Endothelial cell (in vitro differentiated cells): ENCODE data around the gene PIK3AP1. TPM values are rescaled to one million over a fixed set of nuclear protein-coding genes. Genes with fewer than 3 reads are reported as not detected.
"Not testable (repeated sequence)": the region's sequence is repeated elsewhere in the genome, so short reads cannot be mapped to it uniquely, and the experiment has no call there.

Source experiments
- DNase-seq: peaks from one replicate; pipeline ENCODE4 v3.0.0; 2021; ENCODE audit warnings: low spot score
- H3K27ac Mint-ChIP-seq: one replicate; pipeline ENCODE4 v1.8.0; 2021; ENCODE audit warnings: mixed read lengths, inconsistent platforms; ENCODE audit not compliant: unreplicated experiment
- H3K27me3 Mint-ChIP-seq: one replicate; pipeline ENCODE4 v1.8.0; 2021; ENCODE audit warnings: mild to moderate bottlenecking, moderate library complexity, mixed read lengths, inconsistent platforms; ENCODE audit not compliant: unreplicated experiment
- H3K36me3 Mint-ChIP-seq: one replicate; pipeline ENCODE4 v1.8.0; 2021; ENCODE audit warnings: mild to moderate bottlenecking, low read depth, mixed read lengths, inconsistent platforms; ENCODE audit not compliant: unreplicated experiment
- H3K4me1 Mint-ChIP-seq: one replicate; pipeline ENCODE4 v1.8.0; 2021; ENCODE audit warnings: mild to moderate bottlenecking, mixed read lengths, inconsistent platforms; ENCODE audit not compliant: unreplicated experiment
- H3K4me3 Mint-ChIP-seq: one replicate; pipeline ENCODE4 v1.8.0; 2021; ENCODE audit warnings: mild to moderate bottlenecking, mixed read lengths, inconsistent platforms; ENCODE audit not compliant: unreplicated experiment
- H3K9me3 Mint-ChIP-seq: one replicate; pipeline ENCODE4 v1.8.0; 2021; ENCODE audit warnings: mixed read lengths, inconsistent platforms; ENCODE audit not compliant: unreplicated experiment
- CTCF ChIP-seq: fragments of 200-600 bp; sonication (generic); IDR thresholded peaks from one replicate; pipeline ENCODE4 v1.5.0; 2021; ENCODE audit warnings: antibody characterized with exemption; ENCODE audit not compliant: unreplicated experiment
- total RNA-seq: library from RNA; stranded (reverse); fragmentation: NEBNext Ultra II Directional; extraction: Animal tissue kit (Norgen Biotek cat#: 25700); gene quantifications from one replicate; pipeline ENCODE4 v1.2.1, GENCODE V29; 2021; ENCODE audit not compliant: unreplicated experiment

Gene PIK3AP1
- total RNA-seq, 1 donor from 2014 or later = 9.0 TPM

DNA sequence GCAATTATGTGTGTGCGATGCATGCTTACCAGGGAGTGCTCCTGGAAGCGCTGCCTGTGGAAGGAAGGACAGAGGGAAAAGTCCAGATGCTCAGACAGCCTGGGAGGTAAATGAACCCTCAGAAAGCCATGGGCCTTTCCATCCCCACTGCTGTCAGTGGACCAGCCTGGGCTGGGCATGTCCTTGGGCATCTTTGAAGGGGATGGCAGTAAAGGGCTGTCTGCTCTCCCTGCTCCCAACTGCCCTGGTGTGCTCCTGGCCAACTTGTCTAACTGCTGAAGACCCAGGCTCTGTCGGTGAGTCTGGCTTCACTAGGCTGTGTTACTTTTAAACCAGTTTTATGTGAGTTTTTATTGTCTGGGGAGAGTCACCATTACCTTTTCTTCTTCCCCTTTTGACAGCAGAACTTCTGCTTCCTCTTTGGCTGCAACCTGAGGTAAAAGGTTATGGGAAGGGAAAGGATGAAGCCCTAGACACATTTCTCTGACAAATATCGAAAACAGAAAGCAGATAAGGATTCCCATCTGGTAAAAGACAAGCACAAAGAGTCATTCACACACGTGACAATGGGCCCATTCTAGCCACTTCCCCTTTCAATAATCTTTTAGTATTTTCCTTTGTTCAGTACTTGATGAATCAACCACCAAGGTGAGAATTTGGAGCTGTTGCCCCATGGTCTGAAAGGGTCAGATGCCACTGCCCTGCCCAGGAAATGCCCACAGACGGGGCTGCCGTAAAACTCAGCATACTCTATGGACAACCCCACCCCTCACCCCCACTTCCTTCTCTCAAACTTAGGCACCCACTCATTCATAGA, 27.6 kb upstream of the PIK3AP1 start:
- Mint-ChIP-seq H3K27ac (no peak overlapping the region), H3K27me3 (peaks cover 2% of the 10 kb centered on the region), H3K4me1 (peaks cover 7% of the 10 kb centered on the region), H3K4me3 (no peak overlapping the region), H3K36me3 (no peaks in the 10 kb centered on the region), H3K9me3 (no peaks in the 10 kb centered on the region)
- no peak for TF ChIP-seq CTCF
- no peak for DNase-seq

DNA sequence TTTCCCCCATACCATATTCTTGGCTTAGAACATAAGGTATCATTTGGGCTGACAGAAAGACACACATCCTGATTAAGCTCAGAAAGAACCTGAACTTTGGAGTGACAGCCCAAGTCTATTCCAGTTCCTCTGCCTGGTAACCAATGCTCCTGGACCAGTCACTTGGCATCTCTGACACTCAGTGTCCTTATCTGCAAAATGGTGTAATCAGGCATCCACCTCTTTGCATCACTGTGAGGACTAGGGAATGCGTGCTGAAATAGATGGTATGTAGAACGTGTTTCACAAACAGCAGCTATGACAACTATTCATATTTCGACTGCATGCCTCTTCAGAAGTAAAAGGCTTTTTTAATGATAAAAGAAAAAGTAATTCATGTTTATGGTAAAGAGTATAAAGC, 26.2 kb upstream of the PIK3AP1 start:
- H3K4me3 Mint-ChIP-seq = no peak overlapping the region
- TF ChIP-seq CTCF = no peak
- H3K9me3 Mint-ChIP-seq = no peaks in the 10 kb centered on the region
- peaks cover 7% of the 10 kb centered on the region for H3K4me1 Mint-ChIP-seq
- no peak for DNase-seq
- no peaks in the 10 kb centered on the region for H3K36me3 Mint-ChIP-seq
- no peaks in the 10 kb centered on the region for H3K27me3 Mint-ChIP-seq
- no peak overlapping the region for H3K27ac Mint-ChIP-seq

DNA sequence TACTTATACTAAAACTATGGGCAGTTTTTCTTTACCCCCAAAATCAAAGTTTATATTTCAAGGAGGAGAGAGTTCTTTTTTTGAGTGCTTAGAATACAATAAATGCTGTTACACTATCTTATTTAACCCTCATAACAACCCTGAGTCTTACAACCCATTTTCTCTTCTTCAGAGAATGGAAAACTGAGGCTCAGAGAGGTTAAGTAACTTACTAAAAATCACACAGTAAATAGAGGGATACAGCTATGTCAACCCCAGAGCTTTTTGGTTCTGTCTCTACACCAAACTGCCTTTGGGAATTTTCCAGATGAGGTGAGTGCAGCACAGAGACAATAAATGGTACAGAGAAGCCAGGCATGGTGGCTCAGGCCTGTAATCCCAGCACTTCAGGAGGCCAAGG, 25.6 kb upstream of the PIK3AP1 start:
- H3K36me3 Mint-ChIP-seq = no peaks in the 10 kb centered on the region
- DNase-seq = no peak
- H3K27me3 Mint-ChIP-seq = no peaks in the 10 kb centered on the region
- TF ChIP-seq CTCF = no peak
- no peak overlapping the region for H3K4me3 Mint-ChIP-seq
- no peak overlapping the region for H3K27ac Mint-ChIP-seq
- peaks cover 9% of the 10 kb centered on the region for H3K4me1 Mint-ChIP-seq
- no peaks in the 10 kb centered on the region for H3K9me3 Mint-ChIP-seq

GRCh38 chr10:96743988-96744585, 23.8 kb upstream of the PIK3AP1 start:
- DNase-seq = no peak
- no peaks in the 10 kb centered on the region for H3K9me3 Mint-ChIP-seq

DNA sequence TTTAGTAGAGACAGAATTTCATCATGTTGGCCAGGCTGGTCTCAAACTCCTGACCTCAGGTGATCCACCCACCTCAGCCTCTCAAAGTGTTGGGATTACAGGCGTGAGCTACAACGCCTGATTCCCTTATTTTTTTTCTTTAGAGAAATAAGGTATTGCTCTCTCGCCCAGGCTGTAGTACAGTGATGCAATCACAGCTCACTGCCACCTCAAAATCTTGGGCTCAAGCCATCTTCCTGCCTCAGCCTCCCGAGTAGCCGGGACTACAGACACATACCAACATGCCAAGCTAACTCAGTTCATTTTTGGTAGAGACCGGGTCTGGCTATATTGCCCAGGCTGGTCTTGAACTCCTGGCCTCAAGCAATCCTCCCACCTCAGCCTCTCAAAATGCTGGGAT, 21.2 kb upstream of the PIK3AP1 start:
- not testable (repeated sequence) for H3K4me3 Mint-ChIP-seq, DNase-seq, H3K4me1 Mint-ChIP-seq, H3K27me3 Mint-ChIP-seq, H3K36me3 Mint-ChIP-seq, H3K27ac Mint-ChIP-seq, H3K9me3 Mint-ChIP-seq

More at GRCh38 chr10:96743988-96744585, 23.8 kb upstream of the PIK3AP1 start:
- H3K4me3 Mint-ChIP-seq = no peak overlapping the region
- TF ChIP-seq CTCF = no peak
- H3K27ac Mint-ChIP-seq = no peak overlapping the region
- H3K27me3 Mint-ChIP-seq = no peaks in the 10 kb centered on the region
- H3K36me3 Mint-ChIP-seq = no peaks in the 10 kb centered on the region
- H3K4me1 Mint-ChIP-seq = peaks cover 10% of the 10 kb centered on the region
